ENCODE measurements around the gene PHC2. TPM values are rescaled to one million over a fixed set of nuclear protein-coding genes. Genes with fewer than 3 reads are reported as not detected.

PHC2 gene
- total RNA-seq, 1 donor from 2014 or later, result 69.0 TPM

- no peak for DNase-seq (ENCODE audit: low read depth in 2 of 2)
These were observed 58.7 kb downstream of the PHC2 start for GRCh38 chr1:33372162-33372561.

- DNase-seq (ENCODE audit: low read depth in 2 of 2), result no peak
These were observed 59.6 kb downstream of the PHC2 start for GRCh38 chr1:33371334-33371733.

- no peak for DNase-seq (ENCODE audit: low read depth in 2 of 2)
These were observed 60.1 kb downstream of the PHC2 start for GRCh38 chr1:33370827-33371226.

- DNase-seq (ENCODE audit: low read depth in 2 of 2), result no peak
These were observed 60.6 kb downstream of the PHC2 start for GRCh38 chr1:33370301-33370700.

GRCh38 chr1:33369764-33370163, 61.1 kb downstream of the PHC2 start:
- DNase-seq (ENCODE audit: low read depth in 2 of 2), result no peak

DNA sequence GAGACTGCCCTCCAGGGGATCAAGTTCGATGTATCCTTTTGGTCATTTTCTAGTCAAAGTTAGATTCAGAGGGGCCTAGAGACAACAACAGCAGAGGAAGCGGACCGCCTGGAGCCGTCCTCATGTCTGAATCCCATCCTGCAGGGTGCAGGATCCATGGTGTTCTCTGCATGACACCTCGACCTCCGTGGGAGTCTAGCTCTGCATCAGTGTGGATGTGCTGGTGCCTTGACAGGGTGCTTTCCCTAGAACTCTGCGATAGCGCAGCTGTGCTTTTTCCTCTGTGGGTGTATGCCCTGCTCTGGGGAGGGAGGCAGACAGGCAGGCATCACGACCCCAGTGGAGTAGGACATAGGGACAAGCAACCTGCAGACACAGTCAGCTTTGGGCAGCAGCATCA, 61.8 kb downstream of the PHC2 start:
- no peak for DNase-seq (ENCODE audit: low read depth in 2 of 2)

- no peak for DNase-seq (ENCODE audit: low read depth in 2 of 2)
These were observed 62.5 kb downstream of the PHC2 start for GRCh38 chr1:33368431-33368830.

- DNase-seq (ENCODE audit: low read depth in 2 of 2), result peak; percentile 83
These were observed 63.1 kb downstream of the PHC2 start for GRCh38 chr1:33367485-33368405.

GRCh38 chr1:33366762-33367484, 64.0 kb downstream of the PHC2 start:
- no peak for DNase-seq (ENCODE audit: low read depth in 2 of 2)

GRCh38 chr1:33365560-33365997, 65.3 kb downstream of the PHC2 start:
- DNase-seq (ENCODE audit: low read depth in 2 of 2), result peak in 1 of 2 donors; percentile 33

DNA sequence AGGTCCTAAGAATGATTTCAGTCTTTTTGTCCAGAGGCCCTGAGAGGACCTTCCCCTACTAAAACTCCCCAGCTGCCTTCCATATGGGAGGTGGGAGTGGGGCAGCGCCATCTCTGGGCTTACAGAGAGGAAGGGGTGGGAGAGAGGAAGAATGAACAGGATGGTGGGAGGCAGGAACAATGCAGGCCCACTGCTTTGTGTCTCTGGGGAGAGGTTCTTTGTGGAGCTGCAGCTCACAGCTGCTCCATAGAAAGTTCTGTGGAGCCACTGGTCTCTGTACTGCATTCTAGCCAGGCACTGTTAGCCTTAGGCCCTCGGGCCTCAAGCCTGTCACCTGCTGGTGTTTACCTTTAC, 66.4 kb downstream of the PHC2 start:
- peak in 1 of 2 donors; percentile 50 for DNase-seq (ENCODE audit: low read depth in 2 of 2)

GRCh38 chr1:33363470-33363861, 67.4 kb downstream of the PHC2 start:
- DNase-seq (ENCODE audit: low read depth in 2 of 2), result no peak

GRCh38 chr1:33363021-33363420, 67.9 kb downstream of the PHC2 start:
- no peak for DNase-seq (ENCODE audit: low read depth in 2 of 2)

GRCh38 chr1:33361532-33362235, 69.2 kb downstream of the PHC2 start:
- DNase-seq (ENCODE audit: low read depth in 2 of 2), result peak; percentile 77 to 93

GRCh38 chr1:33360367-33360766, 70.5 kb downstream of the PHC2 start:
- no peak for DNase-seq (ENCODE audit: low read depth in 2 of 2)

DNA sequence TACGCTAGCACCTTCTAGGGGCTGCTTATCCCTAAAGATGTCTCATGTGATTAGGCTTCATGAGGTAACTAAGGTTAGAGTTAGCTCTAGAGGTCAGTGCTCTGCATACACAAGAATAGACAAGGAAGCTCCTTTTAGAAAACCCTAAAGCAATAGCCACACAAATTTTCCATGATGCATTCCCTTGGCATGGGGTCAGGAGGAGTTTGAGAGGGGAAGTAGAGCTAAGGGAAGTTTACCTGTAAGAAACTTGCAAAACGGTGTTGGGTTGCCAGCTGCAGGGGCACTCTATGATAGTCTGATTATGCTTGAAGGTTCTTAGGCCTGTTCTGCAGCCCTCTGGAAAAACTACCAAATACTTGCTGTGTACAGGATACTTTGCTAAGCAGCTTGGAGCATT, 71.0 kb downstream of the PHC2 start:
- no peak for DNase-seq (ENCODE audit: low read depth in 2 of 2)

DNA sequence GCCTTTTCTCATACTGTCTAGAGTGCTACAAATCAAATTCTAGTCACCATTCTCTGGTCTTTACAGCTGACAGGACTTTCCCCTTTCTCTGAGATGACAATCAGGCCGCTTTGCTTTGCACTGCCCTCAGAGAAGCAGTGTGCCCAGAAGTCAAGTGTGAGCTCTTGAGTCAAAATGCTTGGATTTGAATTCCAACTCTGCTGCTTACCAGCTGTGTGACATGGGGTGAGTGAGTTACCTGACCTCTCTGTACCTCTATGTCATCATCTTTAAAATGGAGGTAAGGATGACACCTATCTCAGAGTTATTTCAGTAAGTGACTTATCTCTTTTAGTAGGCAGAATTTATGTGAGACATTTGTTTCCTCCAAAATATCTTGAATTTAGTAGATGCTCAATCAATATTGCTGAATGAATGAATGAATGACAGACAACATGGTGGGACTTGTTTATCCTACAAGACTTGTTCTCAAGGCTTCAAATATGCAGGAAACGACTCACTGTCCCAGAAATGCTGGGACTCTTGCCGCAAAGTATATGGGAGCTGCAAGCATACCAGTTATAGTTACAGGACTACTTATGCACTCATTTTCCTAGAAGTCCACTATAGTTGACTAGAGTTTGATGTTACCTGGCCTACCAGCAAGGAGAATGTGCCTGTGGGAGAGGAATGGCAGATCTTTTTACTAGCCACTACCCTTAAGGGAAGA, 71.9 kb downstream of the PHC2 start:
- DNase-seq (ENCODE audit: low read depth in 2 of 2), result peak in 1 of 2 donors; percentile 49

DNA sequence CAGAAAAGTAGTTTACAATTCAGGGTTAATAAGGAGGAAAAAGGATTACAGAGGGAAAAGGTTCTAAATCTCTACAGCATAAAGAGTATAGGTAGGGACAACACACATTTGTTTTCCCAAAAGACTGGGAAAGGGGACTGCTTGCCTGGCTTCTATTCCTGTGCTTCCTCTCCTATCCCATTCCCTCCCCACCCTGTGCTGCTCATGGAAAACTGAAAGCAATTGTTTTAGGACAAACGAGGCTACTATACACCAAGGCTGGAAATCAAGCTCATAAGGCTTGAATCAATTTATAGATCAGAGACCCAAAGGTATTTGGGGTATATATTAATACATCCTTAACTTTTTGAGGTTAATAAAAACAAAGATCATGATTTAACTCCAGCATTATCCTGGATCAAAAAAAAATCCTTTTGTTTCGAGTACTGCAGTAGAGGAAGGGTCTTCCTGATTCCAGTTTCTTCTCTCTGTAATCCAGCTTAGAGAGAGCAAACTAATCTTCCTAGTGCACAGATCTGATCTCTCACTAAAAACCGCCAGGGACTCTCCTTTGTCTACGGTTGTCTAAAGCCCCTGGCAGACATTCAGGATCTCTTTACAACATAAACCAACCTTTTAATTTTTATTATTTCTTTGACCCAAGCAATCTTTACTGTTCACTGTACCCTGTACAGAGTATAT, 72.6 kb downstream of the PHC2 start:
- peak in 1 of 2 donors; percentile 51 for DNase-seq (ENCODE audit: low read depth in 2 of 2)

DNA sequence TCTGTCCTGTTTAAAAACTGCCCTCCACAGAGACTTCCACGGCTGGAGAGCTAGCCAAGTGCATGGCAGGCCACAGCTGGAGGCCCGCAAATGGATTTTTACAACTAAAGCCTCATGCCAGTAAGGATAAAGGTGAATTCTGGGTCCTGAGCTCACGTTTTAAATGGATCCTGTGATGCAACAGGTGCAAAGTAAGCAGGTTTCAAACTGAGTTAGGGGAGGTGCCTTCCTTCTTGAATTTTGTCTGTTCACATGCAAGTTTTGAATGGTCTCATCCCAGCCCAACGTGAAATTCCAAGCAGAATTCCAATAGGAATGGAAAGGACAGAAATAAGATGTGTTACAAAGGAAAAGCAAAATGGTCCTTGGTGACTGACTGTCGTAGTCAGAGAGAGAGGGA, 73.8 kb downstream of the PHC2 start:
- DNase-seq (ENCODE audit: low read depth in 2 of 2), result no peak

- no peak for DNase-seq (ENCODE audit: low read depth in 2 of 2)
These were observed 76.1 kb downstream of the PHC2 start for GRCh38 chr1:33354707-33355316.

All from lung microvascular endothelial cell (primary cell).